ENCODE measurements around the gene EFNB2.
A peak's percentile ranks its signal among the peaks of the same experiment; 100 is the strongest.

Gene EFNB2

DNA sequence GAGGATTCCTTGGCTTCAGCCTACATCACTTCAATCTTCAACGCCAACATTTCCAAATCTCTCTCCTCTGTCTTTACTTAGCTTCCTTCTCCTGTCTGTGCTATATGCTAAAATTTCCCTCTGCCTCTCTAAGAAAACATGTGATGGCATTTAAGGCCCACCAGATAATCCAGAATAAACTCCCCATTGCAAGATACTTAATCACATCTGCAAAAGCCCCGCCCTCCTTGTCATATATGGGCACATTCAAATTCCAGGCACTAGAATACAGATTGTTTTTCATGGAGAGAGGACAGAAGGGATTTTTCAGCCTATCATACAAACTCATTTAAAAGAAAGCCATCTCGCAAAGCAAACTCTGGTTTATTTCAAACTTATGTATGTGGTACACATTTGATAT is 16.3 kb upstream of the EFNB2 start:
- no peak for FAIRE-seq
- no peak for DNase-seq (ENCODE audit: insufficient read length, low spot score)
- TF ChIP-seq SPI1 (IDR thresholded peaks at IDR 0.05; ENCODE audit: low read depth, low read length), result no peak
- TF ChIP-seq PAX5 (IDR thresholded peaks at IDR 0.05; ENCODE audit: insufficient read depth, low read length, severe bottlenecking), result no peak
- TF ChIP-seq TAF1 (IDR thresholded peaks at IDR 0.05; ENCODE audit: low read depth, low read length), result no peak
- no peak for TF ChIP-seq POLR2AphosphoS5 (IDR thresholded peaks at IDR 0.05; ENCODE audit: low read depth, low read length)
- no peak for TF ChIP-seq POU2F2 (IDR thresholded peaks at IDR 0.05; ENCODE audit: low read depth, low read length)
- TF ChIP-seq POLR2A (IDR thresholded peaks at IDR 0.05; ENCODE audit: low read depth, low read length), result no peak

DNA sequence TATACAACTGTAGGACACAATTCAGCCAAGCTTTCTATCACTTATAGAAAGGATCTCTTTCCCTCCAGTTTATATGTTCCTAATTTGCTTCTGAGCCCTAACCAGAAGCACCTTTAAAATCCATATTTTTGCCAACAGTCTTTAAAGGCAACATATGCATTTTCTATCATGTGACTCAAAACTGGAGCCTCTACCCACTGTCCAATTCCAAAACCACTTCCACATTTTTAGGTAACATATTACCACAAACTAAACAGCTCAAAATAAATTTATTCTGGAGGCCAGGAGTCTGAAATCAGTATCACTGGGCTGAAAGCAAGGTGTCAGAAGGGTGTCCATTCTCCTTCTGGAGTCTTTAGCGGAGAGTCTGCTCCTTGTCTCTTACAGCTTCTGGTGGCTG is 15.9 kb upstream of the EFNB2 start:
- 0 out of 2 replicates have a peak, but pooled peaks have one; percentile 19 for TF ChIP-seq SPI1 (IDR thresholded peaks at IDR 0.05; ENCODE audit: low read depth, low read length)
- TF ChIP-seq TAF1 (IDR thresholded peaks at IDR 0.05; ENCODE audit: low read depth, low read length), result no peak
- DNase-seq (ENCODE audit: insufficient read length, low spot score) (no peak), FAIRE-seq (no peak)

DNA sequence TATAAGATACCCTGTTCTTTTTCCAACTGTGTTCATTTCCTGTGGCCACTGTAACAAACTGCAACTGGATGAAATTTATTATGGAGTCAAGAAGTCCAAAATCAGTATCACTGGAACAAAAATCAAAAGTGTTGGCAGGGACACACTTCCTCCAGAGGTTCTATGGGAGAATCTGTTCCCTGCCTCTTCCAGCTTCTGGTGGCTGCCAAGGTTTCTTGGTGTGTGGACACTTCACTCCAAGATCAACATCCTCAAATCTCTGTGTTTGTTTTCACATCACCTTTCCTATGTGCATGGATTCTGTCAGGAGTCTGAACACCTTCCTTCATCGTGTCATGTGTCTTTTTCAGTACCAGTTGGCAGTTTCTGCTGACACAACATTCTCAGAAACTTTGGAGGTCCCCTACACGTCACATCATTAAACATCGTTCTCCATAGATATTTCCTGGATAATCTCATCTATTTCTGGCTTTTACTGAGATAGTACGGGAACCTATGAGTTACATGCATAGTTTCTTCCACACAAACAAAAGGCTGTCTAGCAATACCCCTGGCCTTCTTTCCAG is 15.2 kb upstream of the EFNB2 start:
- no peak for FAIRE-seq
- TF ChIP-seq POLR2AphosphoS5 (IDR thresholded peaks at IDR 0.05; ENCODE audit: low read depth, low read length) (no peak), TAF1 (IDR thresholded peaks at IDR 0.05; ENCODE audit: low read depth, low read length) (no peak), POU2F2 (IDR thresholded peaks at IDR 0.05; ENCODE audit: low read depth, low read length) (no peak), PAX5 (IDR thresholded peaks at IDR 0.05; ENCODE audit: insufficient read depth, low read length, severe bottlenecking) (no peak)
- no peak for DNase-seq (ENCODE audit: insufficient read length, low spot score)

DNA sequence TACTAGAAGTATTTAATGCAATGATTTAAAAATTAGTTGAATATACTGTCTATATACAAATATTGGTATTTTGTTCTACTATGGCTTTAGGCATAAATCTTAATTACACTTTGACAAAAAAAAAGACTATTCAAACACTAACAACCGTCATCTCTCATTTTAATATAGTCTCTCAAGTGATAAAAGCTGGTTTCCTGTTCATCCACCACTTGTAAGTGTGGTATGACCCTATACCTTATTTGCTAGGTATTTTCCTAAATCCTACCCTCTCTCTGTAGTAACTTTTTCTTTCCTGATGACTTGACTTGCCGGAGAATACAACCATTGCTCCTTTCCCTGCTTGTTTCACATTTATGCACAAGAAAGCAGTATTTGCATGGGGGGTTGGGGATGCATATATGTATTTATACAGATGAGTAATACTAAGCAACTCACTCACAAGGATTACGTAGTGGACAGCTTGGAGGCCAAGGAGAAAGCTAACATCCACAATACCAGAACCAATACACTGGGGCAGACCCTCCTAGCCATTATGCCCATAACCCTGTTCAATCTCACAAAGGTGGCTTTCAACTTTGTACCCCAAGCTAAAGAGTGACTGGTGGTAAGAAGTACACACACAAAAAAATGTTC is 12.7 kb upstream of the EFNB2 start:
- FAIRE-seq (no peak), DNase-seq (ENCODE audit: insufficient read length, low spot score) (no peak)
- TF ChIP-seq PAX5 (IDR thresholded peaks at IDR 0.05; ENCODE audit: insufficient read depth, low read length, severe bottlenecking), result no peak
- no peak for TF ChIP-seq POU2F2 (IDR thresholded peaks at IDR 0.05; ENCODE audit: low read depth, low read length)
- no peak for TF ChIP-seq POLR2AphosphoS5 (IDR thresholded peaks at IDR 0.05; ENCODE audit: low read depth, low read length)

DNA sequence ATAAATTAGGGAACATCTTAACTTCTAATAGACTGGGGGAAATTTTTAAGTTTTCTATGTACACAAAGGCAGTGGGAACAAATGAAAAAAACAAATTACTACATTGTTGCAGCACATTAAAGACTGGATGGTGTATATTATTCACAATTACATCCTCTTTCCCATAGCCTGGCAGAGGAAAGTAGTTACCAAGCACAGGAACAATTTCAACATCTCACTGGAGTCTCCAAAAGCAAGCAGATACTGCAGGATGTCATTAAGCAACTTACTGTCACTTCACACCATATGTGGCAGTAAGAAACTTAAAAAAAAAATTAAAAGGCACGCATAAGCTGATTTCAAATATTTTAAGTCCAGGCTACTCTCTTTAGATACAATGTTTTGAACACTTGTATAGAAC is 6.4 kb upstream of the EFNB2 start:
- no peak for TF ChIP-seq SPI1 (IDR thresholded peaks at IDR 0.05; ENCODE audit: low read depth, low read length)
- no peak for TF ChIP-seq POLR2AphosphoS5 (IDR thresholded peaks at IDR 0.05; ENCODE audit: low read depth, low read length)
- no peak for TF ChIP-seq PAX5 (IDR thresholded peaks at IDR 0.05; ENCODE audit: insufficient read depth, low read length, severe bottlenecking)
- no peak for TF ChIP-seq POU2F2 (IDR thresholded peaks at IDR 0.05; ENCODE audit: low read depth, low read length)
- TF ChIP-seq TAF1 (IDR thresholded peaks at IDR 0.05; ENCODE audit: low read depth, low read length), result no peak
- TF ChIP-seq POLR2A (IDR thresholded peaks at IDR 0.05; ENCODE audit: low read depth, low read length), result no peak
- DNase-seq (ENCODE audit: insufficient read length, low spot score) (no peak), FAIRE-seq (no peak)

DNA sequence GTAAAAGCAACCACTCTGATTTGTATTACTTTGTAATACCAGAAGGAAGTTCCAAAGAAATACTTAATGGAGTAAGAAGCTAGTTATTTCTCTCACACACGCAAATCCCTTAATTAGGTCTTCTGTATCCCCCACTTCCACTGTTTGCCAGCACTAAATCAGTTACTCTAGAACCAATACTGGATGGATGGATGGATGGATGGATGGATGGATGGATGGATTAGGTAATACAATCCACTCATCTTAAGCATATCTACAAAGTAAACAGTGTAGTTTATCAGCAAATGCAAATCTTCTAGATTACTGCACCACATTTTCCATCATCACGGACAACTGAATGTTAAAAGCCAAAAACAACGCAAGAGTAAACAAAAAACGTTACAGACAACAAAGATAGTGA is 5.2 kb upstream of the EFNB2 start:
- no peak for TF ChIP-seq POLR2AphosphoS5 (IDR thresholded peaks at IDR 0.05; ENCODE audit: low read depth, low read length)
- no peak for TF ChIP-seq POU2F2 (IDR thresholded peaks at IDR 0.05; ENCODE audit: low read depth, low read length)
- TF ChIP-seq POLR2A (IDR thresholded peaks at IDR 0.05; ENCODE audit: low read depth, low read length), result no peak
- TF ChIP-seq SPI1 (IDR thresholded peaks at IDR 0.05; ENCODE audit: low read depth, low read length), result no peak
- no peak for TF ChIP-seq PAX5 (IDR thresholded peaks at IDR 0.05; ENCODE audit: insufficient read depth, low read length, severe bottlenecking)
- no peak for TF ChIP-seq TAF1 (IDR thresholded peaks at IDR 0.05; ENCODE audit: low read depth, low read length)
- no peak for DNase-seq (ENCODE audit: insufficient read length, low spot score)
- FAIRE-seq, result no peak

DNA sequence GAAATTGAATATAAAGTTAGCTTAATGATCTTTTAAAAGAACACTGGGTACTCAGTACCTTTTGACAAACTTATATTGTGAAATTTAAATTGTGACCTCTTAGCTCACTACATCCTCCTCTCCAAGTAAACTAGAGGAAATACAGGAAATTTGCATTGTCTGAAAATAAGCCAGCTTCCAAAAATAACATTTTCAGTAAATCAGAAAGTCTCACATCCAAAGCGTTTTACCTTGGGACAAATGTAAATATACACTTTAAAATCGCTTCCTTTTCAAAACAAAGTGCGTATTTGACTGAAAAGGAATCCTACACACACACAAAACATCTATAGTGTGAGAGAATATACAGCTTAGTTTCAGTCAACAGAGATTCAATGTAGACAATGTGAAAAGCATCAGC is 2.1 kb upstream of the EFNB2 start:
- no peak for FAIRE-seq
- TF ChIP-seq PAX5 (IDR thresholded peaks at IDR 0.05; ENCODE audit: insufficient read depth, low read length, severe bottlenecking) (no peak), POLR2AphosphoS5 (IDR thresholded peaks at IDR 0.05; ENCODE audit: low read depth, low read length) (no peak), POU2F2 (IDR thresholded peaks at IDR 0.05; ENCODE audit: low read depth, low read length) (no peak), SPI1 (IDR thresholded peaks at IDR 0.05; ENCODE audit: low read depth, low read length) (no peak), POLR2A (IDR thresholded peaks at IDR 0.05; ENCODE audit: low read depth, low read length) (no peak), TAF1 (IDR thresholded peaks at IDR 0.05; ENCODE audit: low read depth, low read length) (no peak)
- no peak for DNase-seq (ENCODE audit: insufficient read length, low spot score)

DNA sequence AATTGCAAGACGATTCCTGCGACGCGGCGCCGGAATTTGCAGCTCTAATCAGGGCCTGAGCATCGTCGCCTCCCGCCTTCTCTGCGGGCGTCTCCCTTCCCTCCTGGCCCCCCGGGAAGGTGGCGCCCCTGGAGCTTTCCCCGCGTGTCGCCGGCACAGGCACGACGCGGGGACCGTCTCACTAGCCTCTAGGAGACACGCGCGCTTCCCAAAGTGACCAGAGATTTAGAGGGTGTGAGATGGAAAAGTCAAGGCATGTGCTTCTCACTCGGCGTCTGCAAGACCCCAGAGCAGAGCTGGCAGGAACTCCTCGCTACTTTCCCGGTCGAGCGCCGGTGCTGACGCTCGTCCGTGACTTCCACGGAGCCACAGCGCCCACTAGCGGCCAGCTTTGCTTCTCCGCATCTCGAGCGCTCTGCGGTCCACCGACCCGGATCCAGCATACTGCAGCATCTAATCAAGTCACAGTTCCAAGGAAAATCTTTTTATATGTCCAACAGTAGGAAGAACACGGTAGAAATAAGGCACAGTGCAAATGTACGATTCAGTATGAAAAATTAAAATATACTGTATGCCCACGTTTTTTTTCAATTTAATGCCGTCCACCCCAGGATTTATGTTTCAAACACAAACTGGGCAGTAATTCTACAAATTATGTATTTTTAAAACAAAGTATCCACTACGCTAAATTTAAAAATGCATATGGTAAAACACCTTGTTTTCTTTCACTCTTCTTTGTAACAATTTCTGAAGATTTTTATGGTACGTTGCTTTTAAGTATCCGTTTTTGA is 977 bp upstream of the EFNB2 start:
- TF ChIP-seq PAX5 (IDR thresholded peaks at IDR 0.05; ENCODE audit: insufficient read depth, low read length, severe bottlenecking) (peak; percentile 7), SPI1 (IDR thresholded peaks at IDR 0.05; ENCODE audit: low read depth, low read length) (no peak), POLR2A (IDR thresholded peaks at IDR 0.05; ENCODE audit: low read depth, low read length) (no peak)
- DNase-seq (ENCODE audit: insufficient read length, low spot score), result peak; percentile 59
- FAIRE-seq, result peak; percentile 87

DNA sequence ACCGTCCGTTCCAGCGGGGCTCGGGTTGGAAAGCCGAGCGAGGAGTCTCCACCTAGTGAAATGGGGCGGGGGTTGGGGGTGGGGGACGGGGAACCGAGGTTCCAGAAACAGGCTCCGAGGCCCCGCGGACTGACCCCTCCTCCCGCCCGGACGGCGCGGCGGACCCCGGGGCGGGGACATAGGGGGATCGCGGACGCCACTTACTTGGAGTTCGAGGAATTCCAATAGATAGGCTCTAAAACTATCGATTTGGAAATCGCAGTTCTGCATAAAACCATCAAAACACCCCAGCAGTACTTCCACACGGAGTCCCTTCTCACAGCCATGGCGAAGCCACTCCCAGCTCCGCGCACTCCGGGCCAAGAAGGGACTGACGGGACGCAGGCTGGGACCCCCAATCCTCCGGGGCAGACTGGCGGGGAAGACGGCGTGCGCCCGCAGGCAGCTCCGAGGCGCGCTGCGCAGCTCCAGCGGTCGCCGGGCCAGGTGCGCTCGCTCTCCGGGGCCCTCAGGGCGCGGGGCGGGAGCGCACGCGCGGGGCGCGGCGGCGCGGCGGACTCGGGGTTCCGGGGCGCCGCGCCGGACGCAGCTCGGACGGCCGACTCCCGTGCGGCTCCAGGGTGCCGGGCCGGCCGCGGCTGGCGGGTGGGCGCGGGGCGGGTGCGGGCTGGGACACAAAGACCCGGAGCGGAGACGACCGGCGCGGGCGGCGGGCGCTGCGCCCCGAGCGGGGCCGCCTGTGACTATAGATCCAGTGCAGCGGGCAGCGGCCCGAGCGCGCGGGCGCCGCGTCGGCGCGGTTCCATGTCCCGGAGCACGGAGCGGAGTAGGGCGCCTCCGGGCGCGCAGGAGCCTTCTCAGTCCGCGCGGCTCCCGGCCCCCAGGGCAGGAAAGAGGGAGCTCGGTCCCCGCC is 567 bp downstream of the EFNB2 start:
- FAIRE-seq (no peak), DNase-seq (ENCODE audit: insufficient read length, low spot score) (no peak)

More for the DNA sequence above, 567 bp downstream of the EFNB2 start:
- no peak for TF ChIP-seq PAX5 (IDR thresholded peaks at IDR 0.05; ENCODE audit: insufficient read depth, low read length, severe bottlenecking)
- TF ChIP-seq POLR2AphosphoS5 (IDR thresholded peaks at IDR 0.05; ENCODE audit: low read depth, low read length), result no peak
- TF ChIP-seq TAF1 (IDR thresholded peaks at IDR 0.05; ENCODE audit: low read depth, low read length), result no peak
- no peak for TF ChIP-seq SPI1 (IDR thresholded peaks at IDR 0.05; ENCODE audit: low read depth, low read length)
- TF ChIP-seq POLR2A (IDR thresholded peaks at IDR 0.05; ENCODE audit: low read depth, low read length), result no peak
- no peak for TF ChIP-seq POU2F2 (IDR thresholded peaks at IDR 0.05; ENCODE audit: low read depth, low read length)
